ENCODE results near the gene PLPP3. TPM values are rescaled to one million over a fixed set of nuclear protein-coding genes. Genes with fewer than 3 reads are reported as not detected.

Gene PLPP3
- total RNA-seq, 1 experiment from 2014 or later: 0.39 TPM

- no peak overlapping the region for H3K4me3 ChIP-seq (ENCODE audit: low read depth, low read length, poor library complexity, severe bottlenecking)
- no peaks in the 10 kb centered on the region for H3K9me3 ChIP-seq (ENCODE audit: low read depth, low read length, poor library complexity, severe bottlenecking)
- ChIA-PET CTCF (no interaction called here), POLR2A (ENCODE audit: low non-redundant PET) (no interaction called here)
- DNase-seq (ENCODE audit: low spot score): no peak
- no peaks in the 10 kb centered on the region for H3K4me1 ChIP-seq (ENCODE audit: insufficient read depth, low read length, poor library complexity, severe bottlenecking)
- no peak overlapping the region for H3K27ac ChIP-seq (ENCODE audit: low read depth, low read length, poor library complexity, severe bottlenecking)
- TF ChIP-seq EZH2 (IDR thresholded peaks at IDR 0.05; ENCODE audit: borderline replicate concordance, low read depth, low read length, poor library complexity, severe bottlenecking): no peak
- H3K27me3 ChIP-seq (replicated peaks; ENCODE audit: insufficient read depth, low read depth, low read length, poor library complexity): no peaks in the 10 kb centered on the region
- H3K36me3 ChIP-seq (ENCODE audit: insufficient read depth, low read length, poor library complexity, severe bottlenecking): no peaks in the 10 kb centered on the region
- no TSS peak for BruUV-seq (replicated peaks)
- intact Hi-C loops (cut with micrococcal nuclease; ENCODE audit: unreplicated experiment): no loop called here
Observed at GRCh38 chr1:56550138-56550858, 29.1 kb downstream of the PLPP3 start.

GRCh38 chr1:56548571-56548970 is 30.8 kb downstream of the PLPP3 start:
- H3K9me3 ChIP-seq (ENCODE audit: low read depth, low read length, poor library complexity, severe bottlenecking): no peaks in the 10 kb centered on the region

GRCh38 chr1:56547977-56548376 is 31.4 kb downstream of the PLPP3 start:
- H3K4me3 ChIP-seq (ENCODE audit: low read depth, low read length, poor library complexity, severe bottlenecking): no peak overlapping the region
- no peaks in the 10 kb centered on the region for H3K4me1 ChIP-seq (ENCODE audit: insufficient read depth, low read length, poor library complexity, severe bottlenecking)
- no peak for TF ChIP-seq CTCF (conservative IDR thresholded peaks at IDR 0.05; ENCODE audit: low read depth, low read length)
- no peak for TF ChIP-seq EZH2 (IDR thresholded peaks at IDR 0.05; ENCODE audit: borderline replicate concordance, low read depth, low read length, poor library complexity, severe bottlenecking)
- no peak for DNase-seq (ENCODE audit: low spot score)
- BruUV-seq (replicated peaks): no TSS peak
- ChIA-PET CTCF (no interaction called here), POLR2A (ENCODE audit: low non-redundant PET) (no interaction called here)
- intact Hi-C loops (cut with micrococcal nuclease; ENCODE audit: unreplicated experiment): no loop called here
- no peaks in the 10 kb centered on the region for H3K27me3 ChIP-seq (replicated peaks; ENCODE audit: insufficient read depth, low read depth, low read length, poor library complexity)
- H3K36me3 ChIP-seq (ENCODE audit: insufficient read depth, low read length, poor library complexity, severe bottlenecking): no peaks in the 10 kb centered on the region
- no peaks in the 10 kb centered on the region for H3K9me3 ChIP-seq (ENCODE audit: low read depth, low read length, poor library complexity, severe bottlenecking)
- H3K27ac ChIP-seq (ENCODE audit: low read depth, low read length, poor library complexity, severe bottlenecking): no peak overlapping the region

More at GRCh38 chr1:56548571-56548970, 30.8 kb downstream of the PLPP3 start:
- BruUV-seq (replicated peaks): no TSS peak
- TF ChIP-seq CTCF (conservative IDR thresholded peaks at IDR 0.05; ENCODE audit: low read depth, low read length) (no peak), EZH2 (IDR thresholded peaks at IDR 0.05; ENCODE audit: borderline replicate concordance, low read depth, low read length, poor library complexity, severe bottlenecking) (no peak)
- H3K36me3 ChIP-seq (ENCODE audit: insufficient read depth, low read length, poor library complexity, severe bottlenecking): no peaks in the 10 kb centered on the region
- no peak overlapping the region for H3K27ac ChIP-seq (ENCODE audit: low read depth, low read length, poor library complexity, severe bottlenecking)
- H3K4me1 ChIP-seq (ENCODE audit: insufficient read depth, low read length, poor library complexity, severe bottlenecking): no peaks in the 10 kb centered on the region
- intact Hi-C loops (cut with micrococcal nuclease; ENCODE audit: unreplicated experiment): no loop called here
- no peaks in the 10 kb centered on the region for H3K27me3 ChIP-seq (replicated peaks; ENCODE audit: insufficient read depth, low read depth, low read length, poor library complexity)
- DNase-seq (ENCODE audit: low spot score): no peak
- CTCF ChIA-PET: no interaction called here
- no peak overlapping the region for H3K4me3 ChIP-seq (ENCODE audit: low read depth, low read length, poor library complexity, severe bottlenecking)
- POLR2A ChIA-PET (ENCODE audit: low non-redundant PET): no interaction called here

GRCh38 chr1:56547473-56547872 is 31.9 kb downstream of the PLPP3 start:
- no peaks in the 10 kb centered on the region for H3K36me3 ChIP-seq (ENCODE audit: insufficient read depth, low read length, poor library complexity, severe bottlenecking)
- no peak for DNase-seq (ENCODE audit: low spot score)
- H3K9me3 ChIP-seq (ENCODE audit: low read depth, low read length, poor library complexity, severe bottlenecking): no peaks in the 10 kb centered on the region
- no peaks in the 10 kb centered on the region for H3K4me1 ChIP-seq (ENCODE audit: insufficient read depth, low read length, poor library complexity, severe bottlenecking)
- no TSS peak for BruUV-seq (replicated peaks)
- CTCF ChIA-PET: no interaction called here
- POLR2A ChIA-PET (ENCODE audit: low non-redundant PET): no interaction called here
- H3K27me3 ChIP-seq (replicated peaks; ENCODE audit: insufficient read depth, low read depth, low read length, poor library complexity): no peaks in the 10 kb centered on the region
- no peak for TF ChIP-seq CTCF (conservative IDR thresholded peaks at IDR 0.05; ENCODE audit: low read depth, low read length)
- TF ChIP-seq EZH2 (IDR thresholded peaks at IDR 0.05; ENCODE audit: borderline replicate concordance, low read depth, low read length, poor library complexity, severe bottlenecking): no peak
- no peak overlapping the region for H3K4me3 ChIP-seq (ENCODE audit: low read depth, low read length, poor library complexity, severe bottlenecking)
- no peak overlapping the region for H3K27ac ChIP-seq (ENCODE audit: low read depth, low read length, poor library complexity, severe bottlenecking)
- intact Hi-C loops (cut with micrococcal nuclease; ENCODE audit: unreplicated experiment): no loop called here

Data from A673 (cell line).